GM23338 (cell line): ENCODE data around the gene SCN3B. TPM values are rescaled to one million over a fixed set of nuclear protein-coding genes. Genes with fewer than 3 reads are reported as not detected.

Experiments
- ATAC-seq: fragments of 200-7000 bp; cut with Tn5 transposase; 3 replicates; pipeline ENCODE4 v1.9.1; 2020
- DNase-seq: peaks from one replicate; pipeline ENCODE4 v3.0.0-alpha.2; 2015; ENCODE audit warnings: low spot score
- H2AFZ ChIP-seq: fragments of 200-600 bp; sonication (generic); 2 replicates; pipeline ENCODE4 v1.8.0; 2016; ENCODE audit warnings: antibody characterized with exemption, mild to moderate bottlenecking, moderate library complexity
- H3F3A ChIP-seq: fragments of 200-600 bp; sonication (generic); replicated peaks from 2 replicates; pipeline ENCODE4 v1.8.0; 2017; ENCODE audit warnings: antibody characterized with exemption, mixed run types, low read depth
- H3K27ac ChIP-seq: fragments of 200-600 bp; sonication (generic); 2 replicates; pipeline ENCODE4 v1.6.1; 2016; ENCODE audit warnings: low read depth
- H3K27me3 ChIP-seq: fragments of 200-600 bp; sonication (generic); 2 replicates; pipeline ENCODE4 v1.8.0; 2016; ENCODE audit warnings: mild to moderate bottlenecking, mixed run types, moderate library complexity; ENCODE audit not compliant: insufficient read depth
- H3K36me3 ChIP-seq: fragments of 200-600 bp; sonication (generic); 2 replicates; pipeline ENCODE4 v1.8.0; 2016; ENCODE audit warnings: mild to moderate bottlenecking; ENCODE audit not compliant: insufficient read depth
- H3K4me1 ChIP-seq: fragments of 200-600 bp; sonication (generic); 2 replicates; pipeline ENCODE4 v1.8.0; 2016; ENCODE audit warnings: mild to moderate bottlenecking, moderate library complexity; ENCODE audit not compliant: insufficient read depth
- H3K4me2 ChIP-seq: fragments of 200-600 bp; sonication (generic); 2 replicates; pipeline ENCODE4 v1.7.1; 2017; ENCODE audit warnings: mixed run types
- H3K4me3 ChIP-seq: fragments of 200-600 bp; sonication (generic); 2 replicates; pipeline ENCODE4 v1.6.1; 2016; ENCODE audit warnings: mixed run types
- H3K79me2 ChIP-seq: fragments of 200-600 bp; sonication (generic); replicated peaks from 2 replicates; pipeline ENCODE4 v1.8.0; 2017; ENCODE audit warnings: mild to moderate bottlenecking; ENCODE audit not compliant: insufficient read depth
- H3K9me2 ChIP-seq: fragments of 200-600 bp; sonication (generic); 2 replicates; pipeline ENCODE4 v1.8.0; 2017; ENCODE audit not compliant: insufficient read depth
- H4K20me1 ChIP-seq: fragments of 200-600 bp; sonication (generic); replicated peaks from 2 replicates; pipeline ENCODE4 v1.8.0; 2017; ENCODE audit warnings: mild to moderate bottlenecking; ENCODE audit not compliant: insufficient read depth
- H3K27ac Mint-ChIP-seq: 2 replicates; pipeline ENCODE4 v1.8.0; 2020; ENCODE audit warnings: inconsistent platforms, mild to moderate bottlenecking, moderate library complexity, mixed read lengths
- H3K27me3 Mint-ChIP-seq: 3 replicates; pipeline ENCODE4 v1.8.0; 2022; ENCODE audit warnings: low read depth, mild to moderate bottlenecking, moderate library complexity, mixed read lengths, inconsistent platforms; ENCODE audit not compliant: insufficient read depth, poor library complexity
- H3K36me3 Mint-ChIP-seq: 3 replicates; pipeline ENCODE4 v1.8.0; 2021; ENCODE audit warnings: low read depth, mild to moderate bottlenecking, inconsistent platforms, moderate library complexity, mixed read lengths
- H3K4me1 Mint-ChIP-seq: 3 replicates; pipeline ENCODE4 v1.8.0; 2020; ENCODE audit warnings: mild to moderate bottlenecking, inconsistent platforms, mixed read lengths
- H3K4me3 Mint-ChIP-seq: 3 replicates; pipeline ENCODE4 v1.8.0; 2021; ENCODE audit warnings: moderate library complexity, mild to moderate bottlenecking, inconsistent platforms, mixed read lengths
- H3K9me3 Mint-ChIP-seq: 3 replicates; pipeline ENCODE4 v1.8.0; 2020; ENCODE audit warnings: moderate library complexity, mild to moderate bottlenecking, inconsistent platforms, mixed read lengths
- CREB1 ChIP-seq: fragments of 250-450 bp; sonication (Bioruptor Pico); IDR thresholded peaks from 2 replicates; pipeline ENCODE4 v1.5.0; 2020; ENCODE audit warnings: low read depth, mild to moderate bottlenecking, moderate library complexity
- ETS1 ChIP-seq: IDR thresholded peaks from 2 replicates; pipeline ENCODE4 v1.6.1; 2016; ENCODE audit warnings: antibody characterized with exemption
- EZH2 ChIP-seq: fragments of 200-600 bp; sonication (generic); IDR thresholded peaks from one replicate; pipeline ENCODE4 v1.8.0; 2017; ENCODE audit warnings: antibody characterized with exemption, mild to moderate bottlenecking, low read depth; ENCODE audit not compliant: unreplicated experiment
- EZH2phosphoT487 ChIP-seq: fragments of 200-600 bp; sonication (generic); IDR thresholded peaks from one replicate; pipeline ENCODE4 v1.8.1; 2018; ENCODE audit warnings: antibody characterized with exemption; ENCODE audit not compliant: unreplicated experiment
- JUNB ChIP-seq: IDR thresholded peaks from one replicate; pipeline ENCODE4 v1.6.1; 2016; ENCODE audit warnings: antibody characterized with exemption; ENCODE audit not compliant: unreplicated experiment
- POLR2AphosphoS5 ChIP-seq: IDR thresholded peaks from 2 replicates; pipeline ENCODE4 v1.6.1; 2016; ENCODE audit warnings: antibody characterized with exemption, low read depth
- ZNF114 ChIP-seq: fragments of 250-450 bp; sonication (Bioruptor Pico); IDR thresholded peaks from 2 replicates; pipeline ENCODE4 v1.5.0; 2020; ENCODE audit warnings: mild to moderate bottlenecking, moderate library complexity
- ZNF331 ChIP-seq: fragments of 250-450 bp; sonication (Bioruptor Pico); IDR thresholded peaks from 2 replicates; pipeline ENCODE4 v1.5.0; 2020; ENCODE audit warnings: low read depth, mild to moderate bottlenecking, moderate library complexity
- polyA plus RNA-seq: library from polyadenylated mRNA; unstranded; fragments of >200 nt; fragmentation: Nextera tagmentation; extraction: Ambion mirVana; gene quantifications from 2 replicates; pipeline ENCODE4 v1.2.1, GENCODE V29; 2016
- total RNA-seq: library from RNA; depleted of rRNA; stranded (reverse); fragments of >200 nt; shearing (Covaris generic); gene quantifications from 2 replicates; pipeline ENCODE4 v1.2.3, GENCODE V29; 2014
- TF ChIP-seq, protein P1 (sequence below): fragments of 250-450 bp; sonication (Bioruptor Pico); IDR thresholded peaks from 2 replicates; pipeline ENCODE4 v1.5.0; 2020; ENCODE audit warnings: mild to moderate bottlenecking, moderate library complexity
- TF ChIP-seq, protein P2 (sequence below): IDR thresholded peaks from one replicate; pipeline ENCODE4 v1.6.1; 2018; ENCODE audit warnings: antibody characterized with exemption; ENCODE audit not compliant: unreplicated experiment
- TF ChIP-seq, protein P3 (sequence below), 2 experiments: fragments of 200-600 bp in 1 of 2; sonication (generic) in 1 of 2; conservative IDR thresholded peaks; 2 replicates each; pipeline versions ENCODE4 v1.5.1 to v1.6.1; 2016 to 2017; ENCODE audit warnings: antibody characterized with exemption in 2 of 2, low read depth in 2 of 2, mild to moderate bottlenecking in 2 of 2, moderate library complexity in 1 of 2

Gene SCN3B
- total and polyA plus RNA-seq, 2 experiments from 2014 or later: 0.74 to 1.7 TPM

DNA sequence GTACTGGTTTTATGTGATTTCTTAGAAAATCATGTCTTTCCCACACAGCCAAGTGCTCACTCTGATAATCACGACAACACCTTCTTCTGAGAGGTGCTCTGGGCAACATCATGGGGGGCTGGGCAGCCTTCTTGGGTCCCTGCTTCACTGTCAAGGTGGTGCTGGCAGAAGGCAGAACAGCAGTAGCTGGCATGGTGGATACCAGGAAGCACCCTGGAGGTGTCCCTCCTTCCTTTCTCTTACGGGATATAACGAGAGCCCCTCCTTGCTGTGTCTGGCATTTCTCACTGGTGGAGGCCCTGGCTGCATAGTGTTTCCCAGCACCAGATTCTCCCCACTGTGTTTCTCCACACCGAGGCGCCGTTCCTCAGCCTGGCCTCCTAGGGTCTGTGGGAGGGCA, 60.9 kb downstream of the SCN3B start:
- Histone ChIP-seq H3K27ac (no peak overlapping the region), H3K9me2 (no peaks in the 10 kb centered on the region; the same call in 1 of the 2 replicates), H3K4me1 (no peaks in the 10 kb centered on the region), H3F3A (no peaks in the 10 kb centered on the region), H2AFZ (no peak overlapping the region), H3K79me2 (no peaks in the 10 kb centered on the region), H3K4me3 (no peak overlapping the region), H3K27me3 (no peaks in the 10 kb centered on the region), H3K36me3 (no peaks in the 10 kb centered on the region), H4K20me1 (no peaks in the 10 kb centered on the region; the same call in 1 of the 2 replicates), H3K4me2 (no peak overlapping the region)
- ATAC-seq (no peak), DNase-seq (no peak)
- Mint-ChIP-seq H3K27ac (peak overlapping the region; percentile 24), H3K4me3 (no peak overlapping the region), H3K27me3 (no peaks in the 10 kb centered on the region), H3K4me1 (peaks cover 10% of the 10 kb centered on the region; the same call in 2 of the 3 replicates), H3K9me3 (no peaks in the 10 kb centered on the region), H3K36me3 (peaks cover 8% of the 10 kb centered on the region; the same call in 1 of the 3 replicates)
- TF ChIP-seq, protein P1, sequence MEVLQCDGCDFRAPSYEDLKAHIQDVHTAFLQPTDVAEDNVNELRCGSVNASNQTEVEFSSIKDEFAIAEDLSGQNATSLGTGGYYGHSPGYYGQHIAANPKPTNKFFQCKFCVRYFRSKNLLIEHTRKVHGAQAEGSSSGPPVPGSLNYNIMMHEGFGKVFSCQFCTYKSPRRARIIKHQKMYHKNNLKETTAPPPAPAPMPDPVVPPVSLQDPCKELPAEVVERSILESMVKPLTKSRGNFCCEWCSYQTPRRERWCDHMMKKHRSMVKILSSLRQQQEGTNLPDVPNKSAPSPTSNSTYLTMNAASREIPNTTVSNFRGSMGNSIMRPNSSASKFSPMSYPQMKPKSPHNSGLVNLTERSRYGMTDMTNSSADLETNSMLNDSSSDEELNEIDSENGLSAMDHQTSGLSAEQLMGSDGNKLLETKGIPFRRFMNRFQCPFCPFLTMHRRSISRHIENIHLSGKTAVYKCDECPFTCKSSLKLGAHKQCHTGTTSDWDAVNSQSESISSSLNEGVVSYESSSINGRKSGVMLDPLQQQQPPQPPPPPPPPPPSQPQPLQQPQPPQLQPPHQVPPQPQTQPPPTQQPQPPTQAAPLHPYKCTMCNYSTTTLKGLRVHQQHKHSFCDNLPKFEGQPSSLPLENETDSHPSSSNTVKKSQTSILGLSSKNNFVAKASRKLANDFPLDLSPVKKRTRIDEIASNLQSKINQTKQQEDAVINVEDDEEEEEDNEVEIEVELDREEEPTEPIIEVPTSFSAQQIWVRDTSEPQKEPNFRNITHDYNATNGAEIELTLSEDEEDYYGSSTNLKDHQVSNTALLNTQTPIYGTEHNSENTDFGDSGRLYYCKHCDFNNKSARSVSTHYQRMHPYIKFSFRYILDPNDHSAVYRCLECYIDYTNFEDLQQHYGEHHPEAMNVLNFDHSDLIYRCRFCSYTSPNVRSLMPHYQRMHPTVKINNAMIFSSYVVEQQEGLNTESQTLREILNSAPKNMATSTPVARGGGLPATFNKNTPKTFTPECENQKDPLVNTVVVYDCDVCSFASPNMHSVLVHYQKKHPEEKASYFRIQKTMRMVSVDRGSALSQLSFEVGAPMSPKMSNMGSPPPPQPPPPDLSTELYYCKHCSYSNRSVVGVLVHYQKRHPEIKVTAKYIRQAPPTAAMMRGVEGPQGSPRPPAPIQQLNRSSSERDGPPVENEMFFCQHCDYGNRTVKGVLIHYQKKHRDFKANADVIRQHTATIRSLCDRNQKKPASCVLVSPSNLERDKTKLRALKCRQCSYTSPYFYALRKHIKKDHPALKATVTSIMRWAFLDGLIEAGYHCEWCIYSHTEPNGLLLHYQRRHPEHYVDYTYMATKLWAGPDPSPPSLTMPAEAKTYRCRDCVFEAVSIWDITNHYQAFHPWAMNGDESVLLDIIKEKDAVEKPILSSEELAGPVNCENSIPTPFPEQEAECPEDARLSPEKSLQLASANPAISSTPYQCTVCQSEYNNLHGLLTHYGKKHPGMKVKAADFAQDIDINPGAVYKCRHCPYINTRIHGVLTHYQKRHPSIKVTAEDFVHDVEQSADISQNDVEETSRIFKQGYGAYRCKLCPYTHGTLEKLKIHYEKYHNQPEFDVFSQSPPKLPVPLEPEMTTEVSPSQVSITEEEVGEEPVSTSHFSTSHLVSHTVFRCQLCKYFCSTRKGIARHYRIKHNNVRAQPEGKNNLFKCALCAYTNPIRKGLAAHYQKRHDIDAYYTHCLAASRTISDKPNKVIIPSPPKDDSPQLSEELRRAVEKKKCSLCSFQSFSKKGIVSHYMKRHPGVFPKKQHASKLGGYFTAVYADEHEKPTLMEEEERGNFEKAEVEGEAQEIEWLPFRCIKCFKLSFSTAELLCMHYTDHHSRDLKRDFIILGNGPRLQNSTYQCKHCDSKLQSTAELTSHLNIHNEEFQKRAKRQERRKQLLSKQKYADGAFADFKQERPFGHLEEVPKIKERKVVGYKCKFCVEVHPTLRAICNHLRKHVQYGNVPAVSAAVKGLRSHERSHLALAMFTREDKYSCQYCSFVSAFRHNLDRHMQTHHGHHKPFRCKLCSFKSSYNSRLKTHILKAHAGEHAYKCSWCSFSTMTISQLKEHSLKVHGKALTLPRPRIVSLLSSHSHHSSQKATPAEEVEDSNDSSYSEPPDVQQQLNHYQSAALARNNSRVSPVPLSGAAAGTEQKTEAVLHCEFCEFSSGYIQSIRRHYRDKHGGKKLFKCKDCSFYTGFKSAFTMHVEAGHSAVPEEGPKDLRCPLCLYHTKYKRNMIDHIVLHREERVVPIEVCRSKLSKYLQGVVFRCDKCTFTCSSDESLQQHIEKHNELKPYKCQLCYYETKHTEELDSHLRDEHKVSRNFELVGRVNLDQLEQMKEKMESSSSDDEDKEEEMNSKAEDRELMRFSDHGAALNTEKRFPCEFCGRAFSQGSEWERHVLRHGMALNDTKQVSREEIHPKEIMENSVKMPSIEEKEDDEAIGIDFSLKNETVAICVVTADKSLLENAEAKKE (CRISPR knock-in tag): no peak
- TF ChIP-seq ZNF331 (CRISPR knock-in tag): no peak
- no peak for TF ChIP-seq CREB1 (CRISPR knock-in tag)
- TF ChIP-seq ETS1: no peak
- no peak for TF ChIP-seq POLR2AphosphoS5
- TF ChIP-seq JUNB: no peak
- TF ChIP-seq EZH2phosphoT487: no peak
- TF ChIP-seq, protein P2, sequence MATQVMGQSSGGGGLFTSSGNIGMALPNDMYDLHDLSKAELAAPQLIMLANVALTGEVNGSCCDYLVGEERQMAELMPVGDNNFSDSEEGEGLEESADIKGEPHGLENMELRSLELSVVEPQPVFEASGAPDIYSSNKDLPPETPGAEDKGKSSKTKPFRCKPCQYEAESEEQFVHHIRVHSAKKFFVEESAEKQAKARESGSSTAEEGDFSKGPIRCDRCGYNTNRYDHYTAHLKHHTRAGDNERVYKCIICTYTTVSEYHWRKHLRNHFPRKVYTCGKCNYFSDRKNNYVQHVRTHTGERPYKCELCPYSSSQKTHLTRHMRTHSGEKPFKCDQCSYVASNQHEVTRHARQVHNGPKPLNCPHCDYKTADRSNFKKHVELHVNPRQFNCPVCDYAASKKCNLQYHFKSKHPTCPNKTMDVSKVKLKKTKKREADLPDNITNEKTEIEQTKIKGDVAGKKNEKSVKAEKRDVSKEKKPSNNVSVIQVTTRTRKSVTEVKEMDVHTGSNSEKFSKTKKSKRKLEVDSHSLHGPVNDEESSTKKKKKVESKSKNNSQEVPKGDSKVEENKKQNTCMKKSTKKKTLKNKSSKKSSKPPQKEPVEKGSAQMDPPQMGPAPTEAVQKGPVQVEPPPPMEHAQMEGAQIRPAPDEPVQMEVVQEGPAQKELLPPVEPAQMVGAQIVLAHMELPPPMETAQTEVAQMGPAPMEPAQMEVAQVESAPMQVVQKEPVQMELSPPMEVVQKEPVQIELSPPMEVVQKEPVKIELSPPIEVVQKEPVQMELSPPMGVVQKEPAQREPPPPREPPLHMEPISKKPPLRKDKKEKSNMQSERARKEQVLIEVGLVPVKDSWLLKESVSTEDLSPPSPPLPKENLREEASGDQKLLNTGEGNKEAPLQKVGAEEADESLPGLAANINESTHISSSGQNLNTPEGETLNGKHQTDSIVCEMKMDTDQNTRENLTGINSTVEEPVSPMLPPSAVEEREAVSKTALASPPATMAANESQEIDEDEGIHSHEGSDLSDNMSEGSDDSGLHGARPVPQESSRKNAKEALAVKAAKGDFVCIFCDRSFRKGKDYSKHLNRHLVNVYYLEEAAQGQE: no peak
- TF ChIP-seq, protein P3, sequence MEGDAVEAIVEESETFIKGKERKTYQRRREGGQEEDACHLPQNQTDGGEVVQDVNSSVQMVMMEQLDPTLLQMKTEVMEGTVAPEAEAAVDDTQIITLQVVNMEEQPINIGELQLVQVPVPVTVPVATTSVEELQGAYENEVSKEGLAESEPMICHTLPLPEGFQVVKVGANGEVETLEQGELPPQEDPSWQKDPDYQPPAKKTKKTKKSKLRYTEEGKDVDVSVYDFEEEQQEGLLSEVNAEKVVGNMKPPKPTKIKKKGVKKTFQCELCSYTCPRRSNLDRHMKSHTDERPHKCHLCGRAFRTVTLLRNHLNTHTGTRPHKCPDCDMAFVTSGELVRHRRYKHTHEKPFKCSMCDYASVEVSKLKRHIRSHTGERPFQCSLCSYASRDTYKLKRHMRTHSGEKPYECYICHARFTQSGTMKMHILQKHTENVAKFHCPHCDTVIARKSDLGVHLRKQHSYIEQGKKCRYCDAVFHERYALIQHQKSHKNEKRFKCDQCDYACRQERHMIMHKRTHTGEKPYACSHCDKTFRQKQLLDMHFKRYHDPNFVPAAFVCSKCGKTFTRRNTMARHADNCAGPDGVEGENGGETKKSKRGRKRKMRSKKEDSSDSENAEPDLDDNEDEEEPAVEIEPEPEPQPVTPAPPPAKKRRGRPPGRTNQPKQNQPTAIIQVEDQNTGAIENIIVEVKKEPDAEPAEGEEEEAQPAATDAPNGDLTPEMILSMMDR (conservative IDR thresholded peaks at IDR 0.05; ENCODE audit: low read depth in 2 of 2): no peak
- TF ChIP-seq EZH2: no peak
- TF ChIP-seq ZNF114: no peak
